Measurements from ENCODE around the gene RMP24.
"Not testable (repeated sequence)": the region's sequence is repeated elsewhere in the genome, so short reads cannot be mapped to it uniquely, and the experiment has no call there.

The RMP24 gene

GRCh38 chr18:35972197-35973000, at the start of gene RMP24:
Gene RMP24 (plus strand): TSS chr18:35972679.
- peak; percentile 82 for DNase-seq

DNA sequence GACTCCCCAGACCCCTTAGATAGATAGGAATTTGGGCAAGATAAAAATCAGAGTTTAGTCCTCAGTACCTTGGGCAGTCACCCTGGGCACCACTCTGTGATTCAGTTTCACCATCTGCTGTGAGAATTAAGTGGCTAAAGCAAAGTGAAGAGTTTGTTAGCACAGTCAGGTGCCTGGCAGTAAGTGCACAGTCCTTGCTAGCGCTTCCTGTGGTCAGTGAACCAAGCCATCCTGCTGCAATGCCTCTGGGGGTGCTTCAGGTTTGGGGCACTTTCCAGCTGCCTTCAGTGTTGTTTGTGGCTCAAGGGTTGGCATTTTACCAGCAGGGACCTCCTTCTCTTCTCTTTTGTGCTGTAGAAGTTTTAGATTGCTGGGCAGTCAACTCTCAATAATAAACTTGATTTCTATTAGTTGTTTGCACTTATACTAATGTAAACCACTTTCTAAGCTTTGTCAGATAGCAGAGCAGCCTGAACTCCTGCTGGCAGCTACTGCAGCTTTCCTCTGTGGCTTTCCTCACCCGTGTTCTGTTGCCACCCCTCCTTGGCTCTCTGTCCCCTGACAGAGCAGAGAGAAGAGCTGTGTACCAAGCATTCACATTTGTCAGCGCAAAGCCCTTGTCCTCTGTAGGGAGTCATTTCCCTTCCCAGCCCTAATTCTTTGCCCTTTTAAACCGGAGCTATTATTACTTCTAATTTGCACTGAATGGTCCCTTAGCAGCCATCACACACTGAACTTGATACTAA, 48.4 kb upstream of the RMP24 start:
- no peak for DNase-seq

DNA sequence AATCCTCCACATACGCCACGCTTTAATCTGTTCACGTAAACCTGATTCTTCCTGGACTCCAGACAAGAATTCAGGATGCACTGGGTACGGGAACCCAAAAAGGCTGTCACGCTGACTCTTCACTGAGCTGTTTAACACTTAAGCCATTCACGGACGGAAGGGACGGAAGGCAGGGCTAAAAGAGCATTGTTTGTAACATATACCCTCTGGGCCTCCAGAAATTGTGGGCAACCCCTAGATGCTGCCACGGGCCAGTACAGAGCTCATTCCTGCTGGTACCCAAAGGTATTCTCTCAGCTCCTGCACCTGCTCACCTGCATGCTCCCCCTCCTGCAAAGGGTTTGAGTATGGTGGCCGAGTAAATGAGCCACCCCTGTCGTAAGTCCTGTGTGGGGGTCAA, 45.6 kb upstream of the RMP24 start:
- no peak for DNase-seq

- no peak for DNase-seq
Observed at GRCh38 chr18:35927430-35927829, 45.0 kb upstream of the RMP24 start.

DNA sequence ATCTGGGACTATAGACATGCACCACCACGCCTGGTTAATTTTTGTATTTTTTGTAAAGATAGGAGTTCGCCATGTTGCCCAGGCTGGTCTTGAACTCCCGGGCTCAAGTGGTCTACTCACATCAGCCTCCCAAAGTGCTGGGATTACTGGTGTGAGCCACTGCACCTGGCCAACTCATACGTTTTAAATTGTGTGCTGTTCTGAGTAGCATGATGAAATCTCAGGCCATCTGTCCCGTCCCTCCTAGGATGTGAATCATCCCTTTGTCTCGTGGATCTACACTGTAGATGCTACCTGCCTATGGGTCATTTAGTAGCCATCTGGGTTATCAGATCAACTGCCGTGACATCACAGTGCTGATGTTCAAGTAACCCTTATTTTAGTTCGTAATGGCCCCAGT, 38.5 kb upstream of the RMP24 start:
- peak; percentile 8 for DNase-seq

DNA sequence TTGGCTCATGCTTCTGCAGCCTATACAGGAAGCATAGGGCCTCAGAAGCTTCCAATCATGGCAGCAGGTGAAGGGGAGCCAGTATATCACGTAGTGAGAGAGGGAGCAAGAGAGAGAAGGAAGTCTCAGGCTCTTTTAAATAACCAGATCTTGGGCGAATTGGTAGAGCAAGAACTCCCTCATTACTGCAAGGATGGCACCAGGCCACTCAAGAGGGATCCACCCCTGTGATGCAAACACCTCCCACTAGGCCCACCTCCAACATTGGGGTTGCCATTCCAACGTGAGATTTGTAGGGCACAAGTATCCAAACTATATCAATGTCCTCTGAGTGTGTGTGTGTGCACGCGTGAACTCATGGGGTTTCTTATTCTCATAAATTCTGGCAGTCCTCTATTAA, 37.6 kb upstream of the RMP24 start:
- DNase-seq, result no peak

DNA sequence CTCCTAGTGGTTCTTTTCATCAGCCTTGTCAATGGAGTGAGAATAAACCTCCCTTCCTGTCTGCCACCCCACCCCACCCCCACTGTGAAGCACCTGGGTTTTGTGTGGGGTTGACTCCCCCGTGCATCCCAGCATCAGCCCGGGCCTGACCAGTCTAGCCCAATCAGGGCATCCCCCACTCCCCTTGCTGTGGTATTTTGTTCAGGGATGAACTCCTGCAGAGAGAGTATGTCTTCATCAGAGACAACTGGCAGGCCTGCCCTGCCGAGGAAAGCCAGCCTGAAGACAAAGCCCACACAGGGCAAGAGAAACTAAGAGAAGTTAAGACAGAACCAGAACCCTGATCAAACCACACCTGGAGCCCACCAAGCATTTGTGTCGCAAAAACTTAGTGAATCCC, 36.7 kb upstream of the RMP24 start:
- no peak for DNase-seq

GRCh38 chr18:35936951-35937350, 35.5 kb upstream of the RMP24 start:
- DNase-seq, result no peak

DNA sequence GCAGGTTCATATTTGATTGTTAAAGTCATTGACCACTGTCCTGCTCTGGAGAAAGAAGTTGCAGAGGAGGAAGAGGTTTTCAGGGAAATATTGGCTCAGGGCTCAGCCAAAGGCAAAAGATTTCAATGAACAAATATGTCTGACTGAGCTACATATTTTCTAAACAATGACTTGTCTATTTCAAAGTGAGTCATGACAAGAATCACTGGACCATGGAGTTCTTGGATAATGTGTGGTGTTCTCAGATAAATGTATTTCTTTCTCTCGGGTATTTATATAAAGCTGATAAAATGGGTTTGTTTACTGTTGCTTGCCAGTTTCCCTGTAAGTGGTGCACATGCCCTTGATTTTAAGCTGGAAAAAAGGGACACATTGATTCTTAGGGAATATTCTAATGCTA, 34.3 kb upstream of the RMP24 start:
- DNase-seq, result no peak

- no peak for DNase-seq
Observed at GRCh38 chr18:35938562-35938961, 33.9 kb upstream of the RMP24 start.

GRCh38 chr18:35939138-35939537, 33.3 kb upstream of the RMP24 start:
- no peak for DNase-seq

DNA sequence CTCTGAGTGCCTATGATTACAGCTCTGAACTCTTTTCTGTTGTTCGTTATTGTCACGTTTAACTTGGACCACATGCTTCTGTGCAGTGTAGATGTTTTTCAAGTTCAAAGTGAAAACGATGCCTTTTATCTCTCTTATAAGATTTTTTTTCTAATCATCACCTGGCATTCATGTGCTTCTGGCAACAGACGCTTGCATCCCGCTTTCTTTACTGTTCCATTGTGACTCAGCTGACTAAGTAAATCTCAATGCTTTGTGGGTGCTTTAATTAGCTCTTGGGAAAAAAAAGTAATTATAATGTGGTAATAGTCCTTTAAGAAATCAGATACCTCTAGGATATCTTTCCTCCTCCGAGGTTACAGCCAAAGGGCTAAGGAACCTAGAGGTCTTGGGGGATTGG, 31.2 kb upstream of the RMP24 start:
- no peak for DNase-seq

GRCh38 chr18:35942133-35942532, 30.3 kb upstream of the RMP24 start:
- DNase-seq, result no peak

DNA sequence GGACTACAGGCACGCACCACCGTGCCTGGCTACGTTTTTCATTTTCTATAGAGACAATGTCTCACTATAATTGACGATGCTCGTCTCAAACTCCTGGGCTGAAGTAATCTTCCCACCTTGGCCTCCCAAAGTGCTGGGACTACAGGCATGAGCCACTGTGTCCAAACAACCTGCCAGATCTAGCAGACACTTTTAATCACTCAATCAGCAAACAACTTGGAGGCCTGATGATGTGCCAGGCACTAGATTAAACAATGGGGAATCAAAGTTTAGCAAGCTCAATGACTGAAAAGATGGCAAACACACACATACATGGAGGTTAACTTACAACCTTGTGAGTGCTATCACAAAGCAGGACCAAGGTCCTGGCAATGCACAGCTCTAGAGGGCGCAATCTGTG, 29.8 kb upstream of the RMP24 start:
- no peak for DNase-seq

DNA sequence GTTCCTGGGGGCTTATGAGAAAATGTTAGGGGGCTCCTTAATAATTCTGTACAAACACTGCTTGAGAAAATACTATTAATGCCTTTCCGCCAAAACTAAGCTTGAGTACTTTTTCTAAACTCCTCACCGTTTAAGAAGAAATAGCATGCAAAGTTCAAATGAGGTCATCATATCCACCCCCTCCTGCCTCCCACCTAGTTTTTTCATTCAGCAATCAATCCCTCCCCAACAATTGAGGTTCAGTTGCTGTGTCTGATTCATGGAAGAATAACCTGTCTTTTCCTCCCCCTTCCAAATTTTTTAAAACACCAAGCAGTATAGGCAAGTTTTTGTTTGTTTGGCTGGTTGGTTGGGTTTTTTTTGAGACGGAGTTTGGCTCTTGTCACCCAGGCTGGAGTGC, 24.4 kb upstream of the RMP24 start:
- DNase-seq, result no peak

DNA sequence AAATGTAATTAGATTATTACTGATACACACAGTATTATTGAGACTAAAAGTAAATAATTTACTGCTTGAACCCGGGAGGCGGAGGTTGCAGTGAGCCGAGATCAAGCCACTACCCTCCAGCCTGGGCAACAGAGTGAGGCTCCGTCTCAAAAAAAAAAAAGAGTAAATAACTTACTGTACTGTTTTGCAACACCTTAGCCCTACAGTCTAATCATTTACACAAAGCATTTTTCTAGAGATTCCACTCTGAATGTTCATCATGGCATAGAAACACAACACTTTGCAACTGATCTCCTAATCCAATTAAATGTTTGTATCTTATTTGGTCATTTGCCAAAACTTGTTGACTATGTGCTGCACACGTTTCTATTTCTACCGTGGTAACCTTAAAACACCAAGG, 23.4 kb upstream of the RMP24 start:
- DNase-seq, result no peak

- DNase-seq, result peak; percentile 10
Observed at GRCh38 chr18:35949903-35950627, 22.4 kb upstream of the RMP24 start.

GRCh38 chr18:35950628-35950982, 21.9 kb upstream of the RMP24 start:
- no peak for DNase-seq

GRCh38 chr18:35953688-35954087, 18.8 kb upstream of the RMP24 start:
- DNase-seq, result no peak

DNA sequence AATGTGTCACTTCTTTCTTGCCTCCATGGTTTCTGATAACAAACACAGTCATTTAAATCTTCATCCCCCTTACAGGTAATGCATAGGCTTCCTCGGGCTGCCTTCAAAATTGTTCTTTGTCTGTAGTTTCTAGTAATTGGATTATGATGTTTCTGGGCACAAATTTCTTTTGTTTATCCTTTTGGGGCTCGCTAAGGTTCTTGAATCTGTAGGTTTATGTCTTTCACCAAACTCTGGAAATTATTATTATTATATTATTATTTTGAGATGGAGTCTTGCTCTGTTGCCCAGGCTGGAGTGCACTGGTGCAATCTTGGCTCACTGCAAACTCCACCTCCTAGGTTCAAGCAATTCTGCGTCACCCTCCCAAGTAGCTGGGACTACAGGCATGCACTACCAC, 16.3 kb upstream of the RMP24 start:
- no peak for DNase-seq

DNA sequence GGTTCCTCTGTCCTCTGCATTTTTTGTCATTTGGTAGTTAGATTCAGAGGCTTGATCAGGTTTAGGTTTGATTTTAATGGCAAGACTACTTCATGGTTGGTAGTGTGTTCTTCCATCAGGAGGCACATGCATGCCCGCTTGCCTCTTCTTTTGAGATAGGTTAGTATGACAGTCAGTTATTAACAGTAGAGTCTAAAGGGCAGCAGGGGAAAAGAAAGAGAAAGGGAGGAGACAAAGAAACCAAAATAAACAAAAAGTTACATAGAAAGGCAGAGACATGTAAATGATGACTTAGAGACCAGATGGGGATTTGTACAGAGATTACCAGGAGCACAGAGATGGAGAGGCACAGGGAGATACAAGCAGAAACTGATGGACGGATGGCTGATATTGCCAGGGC, 10.2 kb upstream of the RMP24 start:
- no peak for DNase-seq

- DNase-seq, result no peak
Observed at GRCh38 chr18:35964319-35964718, 8.2 kb upstream of the RMP24 start.

GRCh38 chr18:35967866-35968265, 4.6 kb upstream of the RMP24 start:
- DNase-seq, result not testable (repeated sequence)

DNA sequence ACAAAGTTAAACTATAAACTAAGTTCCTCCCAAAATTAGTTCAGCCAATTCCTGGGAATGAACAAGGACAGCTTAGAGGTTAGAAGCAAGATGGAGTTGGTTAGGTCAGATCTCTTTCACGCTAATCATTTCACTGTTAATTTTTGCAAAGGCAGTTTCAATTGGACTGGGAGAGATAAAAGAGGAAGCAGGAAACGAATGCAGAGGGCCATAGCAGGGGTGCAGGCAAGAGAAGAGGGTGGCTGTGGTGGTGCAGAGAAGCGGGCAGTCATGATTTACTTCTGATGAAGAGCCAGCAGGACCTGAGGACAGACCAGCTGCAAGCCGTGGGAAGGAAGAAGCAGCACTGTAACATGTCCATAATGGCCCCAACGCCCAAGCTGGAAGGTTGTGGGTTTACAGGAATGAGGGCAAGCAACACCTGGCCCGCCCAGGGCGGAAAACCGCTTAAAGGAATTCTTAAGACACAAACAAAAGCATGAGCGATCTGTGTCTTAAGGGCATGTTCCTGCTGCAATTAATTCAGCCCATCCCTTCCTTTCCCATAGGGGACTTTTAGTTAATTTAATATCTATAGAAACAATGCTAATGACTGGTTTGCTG, 4.1 kb upstream of the RMP24 start:
- no peak for DNase-seq
